H1 (cell line): ENCODE measurements around the gene TM7SF3. TPM values are rescaled to one million over a fixed set of nuclear protein-coding genes. Genes with fewer than 3 reads are reported as not detected.
"Not testable (repeated sequence)": the region's sequence is repeated elsewhere in the genome, so short reads cannot be mapped to it uniquely, and the experiment has no call there.

Experiments used
- CTCF ChIA-PET: fragments of 300-600 bp; sonication (Branson Sonifier 250); formaldehyde crosslinking; loops from one replicate; lab custom pipeline; 2021; ENCODE audit not compliant: partially characterized antibody; lab: Charles Lee
- POLR2A ChIA-PET: fragments of 300-600 bp; sonication (Branson Sonifier 250); formaldehyde crosslinking; loops from one replicate; lab custom pipeline; 2021; ENCODE audit warnings: inconsistent platforms; ENCODE audit not compliant: partially characterized antibody; lab: Charles Lee
- DNase-seq, 2 experiments: peaks; one replicate each; pipeline versions ENCODE4 v3.0.0 to v3.0.0-alpha.2; 2010 to 2022; ENCODE audit warnings: low spot score in 2 of 2, low read depth in 1 of 2, mixed read lengths in 1 of 2
- FAIRE-seq: peaks from 2 replicates; lab custom pipeline; 2011; peaks lifted over from hg19 to GRCh38; lab: Jason Lieb, UNC
- H2AFZ ChIP-seq: 2 replicates; pipeline ENCODE4 v1.8.1; 2012; ENCODE audit warnings: low read length, inconsistent platforms
- H2AK5ac ChIP-seq: 2 replicates; pipeline ENCODE4 v1.6.1; 2013; ENCODE audit warnings: low read depth, low read length
- H2BK120ac ChIP-seq: replicated peaks from 2 replicates; pipeline ENCODE3; 2013; ENCODE audit warnings: low read depth, low read length, inconsistent platforms
- H2BK12ac ChIP-seq: 2 replicates; pipeline ENCODE4 v1.6.1; 2013; ENCODE audit warnings: low read depth, low read length
- H2BK15ac ChIP-seq: 2 replicates; pipeline ENCODE4 v1.6.1; 2013; ENCODE audit warnings: low read length
- H2BK20ac ChIP-seq: 2 replicates; pipeline ENCODE4 v1.6.1; 2013; ENCODE audit warnings: low read length
- H2BK5ac ChIP-seq: 2 replicates; pipeline ENCODE4 v1.6.1; 2013; ENCODE audit warnings: low read depth, low read length
- H3K14ac ChIP-seq: 2 replicates; pipeline ENCODE4 v1.6.1; 2013; ENCODE audit warnings: inconsistent platforms; ENCODE audit not compliant: insufficient read length
- H3K18ac ChIP-seq: 2 replicates; pipeline ENCODE4 v1.6.1; 2013; ENCODE audit warnings: low read length; ENCODE audit errors: extremely low read depth
- H3K23ac ChIP-seq: 2 replicates; pipeline ENCODE4 v1.6.1; 2013; ENCODE audit warnings: inconsistent platforms; ENCODE audit not compliant: insufficient read length
- H3K23me2 ChIP-seq: 2 replicates; pipeline ENCODE4 v1.6.1; 2013; ENCODE audit warnings: low read depth, low read length
- H3K27ac ChIP-seq: 2 replicates; pipeline ENCODE4 v1.6.1; 2011; ENCODE audit warnings: low read depth, low read length, inconsistent platforms
- H3K27me3 ChIP-seq, 4 experiments: replicated peaks in 1 of 4; 1 replicate in 1 of 4; 2 replicates in 3 of 4; pipeline versions ENCODE4 v1.6.1 to v1.8.1; 2011 to 2013; ENCODE audit warnings: low read length in 3 of 4, mild to moderate bottlenecking in 3 of 4, inconsistent platforms in 2 of 4, mixed read lengths in 2 of 4, moderate library complexity in 1 of 4; ENCODE audit not compliant: control insufficient read depth in 3 of 4, insufficient read depth in 3 of 4; ENCODE audit errors: extremely low read depth in 1 of 4
- H3K36me3 ChIP-seq, 4 experiments: 2 replicates each; pipeline versions ENCODE4 v1.6.1 to v1.8.1; 2011 to 2013; ENCODE audit warnings: mild to moderate bottlenecking in 4 of 4, low read length in 3 of 4, moderate library complexity in 2 of 4, control low read depth in 1 of 4, inconsistent platforms in 1 of 4; ENCODE audit not compliant: insufficient read depth in 4 of 4, control insufficient read depth in 2 of 4
- H3K4ac ChIP-seq: replicated peaks from 2 replicates; pipeline ENCODE3; 2013; ENCODE audit warnings: low read length, low read depth, mixed read lengths, inconsistent platforms; ENCODE audit not compliant: insufficient read length
- H3K4me1 ChIP-seq, 4 experiments: replicated peaks in 1 of 4; 1 replicate in 1 of 4; 2 replicates in 3 of 4; pipeline versions ENCODE4 v1.6.1 to v1.8.1; 2011 to 2013; ENCODE audit warnings: low read length in 3 of 4, inconsistent platforms in 2 of 4, mixed read lengths in 1 of 4; ENCODE audit not compliant: insufficient read depth in 4 of 4, control insufficient read depth in 3 of 4
- H3K4me2 ChIP-seq, 2 experiments: 2 replicates each; pipeline versions ENCODE4 v1.6.1 to v1.8.1; 2011 to 2013; ENCODE audit warnings: low read depth in 2 of 2, low read length in 2 of 2, control low read depth in 1 of 2, inconsistent platforms in 1 of 2, mild to moderate bottlenecking in 1 of 2; ENCODE audit not compliant: insufficient read depth in 1 of 2
- H3K4me3 ChIP-seq, 4 experiments: fragments of 200-600, 300-600 bp in 1 of 4; sonication (generic), shearing (Covaris generic), sonication (Bioruptor Twin) in 1 of 4; 2 replicates each; pipeline versions ENCODE4 v1.5.1 to v1.8.1; 2011 to 2016; ENCODE audit warnings: low read length in 4 of 4, low read depth in 3 of 4, control low read depth in 2 of 4, inconsistent platforms in 2 of 4, mild to moderate bottlenecking in 2 of 4, mixed read lengths in 1 of 4, moderate library complexity in 1 of 4; ENCODE audit not compliant: insufficient read depth in 2 of 4; ENCODE audit errors: extremely low read depth in 1 of 4
- H3K56ac ChIP-seq: replicated peaks from 2 replicates; pipeline ENCODE3; 2013; ENCODE audit warnings: low read depth, mild to moderate bottlenecking, mixed read lengths, low read length, inconsistent platforms; ENCODE audit not compliant: insufficient read length
- H3K79me1 ChIP-seq: 2 replicates; pipeline ENCODE4 v1.6.1; 2013; ENCODE audit warnings: low read depth, low read length, control low read depth
- H3K79me2 ChIP-seq, 2 experiments: 2 replicates each; pipeline versions ENCODE4 v1.6.1 to v1.8.1; 2012 to 2013; ENCODE audit warnings: low read length in 2 of 2, mild to moderate bottlenecking in 2 of 2, inconsistent platforms in 1 of 2; ENCODE audit not compliant: insufficient read depth in 2 of 2, control insufficient read depth in 1 of 2
- H3K9ac ChIP-seq, 4 experiments: replicated peaks in 1 of 4; 1 replicate in 1 of 4; 2 replicates in 3 of 4; pipeline versions ENCODE4 v1.6.1 to v1.8.1; 2011 to 2013; ENCODE audit warnings: low read depth in 3 of 4, low read length in 3 of 4, control low read depth in 2 of 4, mild to moderate bottlenecking in 2 of 4, moderate library complexity in 2 of 4, inconsistent platforms in 1 of 4; ENCODE audit errors: extremely low read depth in 1 of 4
- H3K9me3 ChIP-seq, 2 experiments: 2 replicates each; pipeline versions ENCODE4 v1.6.1 to v1.8.1; 2012 to 2013; ENCODE audit warnings: mild to moderate bottlenecking in 2 of 2, moderate library complexity in 2 of 2, control low read depth in 1 of 2, inconsistent platforms in 1 of 2, low read depth in 1 of 2, low read length in 1 of 2, mixed read lengths in 1 of 2; ENCODE audit not compliant: insufficient read depth in 2 of 2
- H4K20me1 ChIP-seq, 2 experiments: replicated peaks in 1 of 2; 2 replicates each; pipeline versions ENCODE3 to v1.8.1; 2011 to 2013; ENCODE audit warnings: inconsistent platforms in 2 of 2, low read length in 2 of 2, mild to moderate bottlenecking in 1 of 2; ENCODE audit not compliant: insufficient read depth in 2 of 2, control insufficient read depth in 1 of 2
- H4K5ac ChIP-seq: 2 replicates; pipeline ENCODE4 v1.6.1; 2013; ENCODE audit warnings: low read length, low read depth, mixed read lengths, inconsistent platforms; ENCODE audit not compliant: insufficient read length
- H4K8ac ChIP-seq: 2 replicates; pipeline ENCODE4 v1.8.0; 2013; ENCODE audit warnings: mild to moderate bottlenecking, moderate library complexity, low read length, inconsistent platforms; ENCODE audit not compliant: insufficient read depth; ENCODE audit errors: extremely low read depth
- H4K91ac ChIP-seq: replicated peaks from 2 replicates; pipeline ENCODE3; 2013; ENCODE audit warnings: low read length, mixed read lengths, inconsistent platforms; ENCODE audit not compliant: insufficient read length
- WGBS, 2 experiments: shearing (Covaris generic) in 1 of 2; methylation state at CpG; one replicate each; pipeline versions ENCODE4 v1.1.6 to v1.1.7; 2013 to 2015; ENCODE audit warnings: low lambda C conversion rate in 2 of 2, mixed read lengths in 2 of 2, inconsistent platforms in 1 of 2, low coverage in 1 of 2, missing lambda C conversion rate in 1 of 2; ENCODE audit not compliant: insufficient replicate concordance in 2 of 2, insufficient coverage in 1 of 2, insufficient read length in 1 of 2; ENCODE audit errors: extremely low coverage in 1 of 2, missing lambda C conversion rate in 1 of 2; 5-methylcytosine and 5-hydroxymethylcytosine counted together
- polyA plus RNA-seq, 7 experiments: library from polyadenylated mRNA; depleted of rRNA in 3 of 7; stranded (reverse) in 5 of 7; unstranded in 2 of 7; fragments of >200 nt in 5 of 7; fragments of 200-250 nt in 2 of 7; gene quantifications; 1 replicate in 5 of 7; 2 replicates in 1 of 7; 4 replicates in 1 of 7; pipeline versions ENCODE4 v1.2.1 to v1.2.3, GENCODE V29; 2011 to 2013; ENCODE audit warnings: missing spikeins in 2 of 7, mixed read lengths in 2 of 7
- total RNA-seq: library from RNA; stranded (reverse); fragmentation: NEBNext Ultra II Directional; extraction: Animal tissue kit (Norgen Biotek cat#: 25700); gene quantifications from 2 replicates; pipeline ENCODE4 v1.2.1, GENCODE V29; 2021

TM7SF3 gene
- total and polyA plus RNA-seq, 2 of the 8 experiments (the other 6 are each of a cell fraction or from before 2014, with no cell fraction given), result 57.9 to 77.2 TPM

DNA sequence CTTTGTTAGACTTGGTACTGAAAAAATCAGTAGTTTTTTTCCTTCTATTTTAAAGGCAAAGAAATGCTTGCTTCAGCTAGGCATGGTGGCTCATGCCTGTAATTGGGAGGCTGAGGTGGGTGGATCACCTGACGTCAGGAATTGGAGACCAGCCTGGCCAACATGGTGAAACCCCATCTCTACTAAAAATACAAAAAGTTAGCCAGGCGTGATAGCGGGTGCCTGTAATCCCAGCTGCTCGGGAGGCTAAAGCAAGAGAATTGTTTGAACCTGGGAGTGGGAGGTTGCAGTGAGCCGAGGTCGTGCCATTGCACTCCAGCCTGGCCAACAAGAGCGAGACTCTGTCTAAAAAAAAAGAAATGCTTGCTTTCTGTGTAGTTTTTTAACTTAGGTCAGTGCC, 52.8 kb downstream of the TM7SF3 start:
- H3K18ac ChIP-seq, H3K4me2 ChIP-seq, H2AK5ac ChIP-seq, H4K91ac ChIP-seq, H2BK5ac ChIP-seq, H3K27ac ChIP-seq, H3K14ac ChIP-seq, H2BK120ac ChIP-seq, H2BK20ac ChIP-seq, H3K79me2 ChIP-seq, FAIRE-seq, H4K8ac ChIP-seq, H2AFZ ChIP-seq, H3K4me3 ChIP-seq, H3K9me3 ChIP-seq, H2BK15ac ChIP-seq, H3K56ac ChIP-seq, DNase-seq, H3K27me3 ChIP-seq, H4K20me1 ChIP-seq, H3K9ac ChIP-seq, H3K4me1 ChIP-seq, H3K23me2 ChIP-seq, H4K5ac ChIP-seq, H3K79me1 ChIP-seq, H3K4ac ChIP-seq, H2BK12ac ChIP-seq, H3K23ac ChIP-seq: not testable (repeated sequence)
- ChIA-PET POLR2A (interaction anchor here (0.6 kb wide), 1 partner anchor 41 kb away, joined by 3 read pairs; no protein-coding TSS in a partner anchor), CTCF (interaction anchor here (0.8 kb wide), 1 partner anchor 35 kb away, joined by 3 read pairs; no protein-coding TSS in a partner anchor)
- 94% methylated on average over 7 of the region's 7 CpGs; no CpG with 5 or more reads in 1 of the 2 experiments for WGBS, 2 experiments
- H3K36me3 ChIP-seq, result peaks cover 2 to 15% (median 11%) of the 10 kb centered on the region in 4 experiments; a peak in 5 of 8 replicates
